PC-9 (cell line): ENCODE results near the gene SLC18A2. TPM values are rescaled to one million over a fixed set of nuclear protein-coding genes. Genes with fewer than 3 reads are reported as not detected.

ENCODE experiments used
- BruUV-seq: library from RNA; stranded (reverse); fragments of 400-500 nt; replicated peaks from 2 replicates; lab custom pipeline; 2021; lab: Mats Ljungman, UMichigan
- CTCF ChIA-PET: fragments of 300-600 bp; sonication (Branson Sonifier 250); formaldehyde crosslinking; loops from one replicate; lab custom pipeline; 2022; ENCODE audit warnings: antibody characterized with exemption; lab: Charles Lee
- POLR2A ChIA-PET: fragments of 300-600 bp; sonication (Branson Sonifier 250); formaldehyde crosslinking; loops from one replicate; lab custom pipeline; 2022; ENCODE audit warnings: antibody characterized with exemption; ENCODE audit not compliant: unreplicated experiment; lab: Charles Lee
- DNase-seq, 2 experiments: peaks; one replicate each; pipeline versions ENCODE4 v3.0.0 to v3.0.0-alpha.2; 2015 to 2022; ENCODE audit warnings: mixed read lengths in 1 of 2
- H2AFZ ChIP-seq: fragments of 200-600 bp; sonication (generic); 2 replicates; pipeline ENCODE4 v1.8.1; 2017; ENCODE audit warnings: antibody characterized with exemption
- H3F3A ChIP-seq: fragments of 200-600 bp; sonication (generic); 2 replicates; pipeline ENCODE4 v1.8.1; 2017; ENCODE audit warnings: antibody characterized with exemption, mild to moderate bottlenecking, low read depth; ENCODE audit not compliant: insufficient read depth
- H3K27ac ChIP-seq: fragments of 200-600 bp; sonication (generic); 2 replicates; pipeline ENCODE4 v1.6.1; 2016; ENCODE audit warnings: mixed run types
- H3K27me3 ChIP-seq: fragments of 200-600 bp; sonication (generic); 2 replicates; pipeline ENCODE4 v1.6.1; 2016; ENCODE audit warnings: low read depth, mixed run types; ENCODE audit not compliant: insufficient read depth
- H3K36me3 ChIP-seq: fragments of 200-600 bp; sonication (generic); 2 replicates; pipeline ENCODE4 v1.6.1; 2016; ENCODE audit warnings: low read depth, mixed run types
- H3K4me1 ChIP-seq: fragments of 200-600 bp; sonication (generic); replicated peaks from 2 replicates; pipeline ENCODE4 v1.6.1; 2016; ENCODE audit warnings: mixed run types; ENCODE audit not compliant: insufficient read depth
- H3K4me2 ChIP-seq: fragments of 200-600 bp; sonication (generic); 2 replicates; pipeline ENCODE4 v1.6.1; 2017; ENCODE audit warnings: mixed run types
- H3K4me3 ChIP-seq: fragments of 200-600 bp; sonication (generic); 2 replicates; pipeline ENCODE4 v1.6.1; 2016; ENCODE audit warnings: mixed run types
- H3K79me2 ChIP-seq: fragments of 200-600 bp; sonication (generic); 2 replicates; pipeline ENCODE4 v1.6.1; 2017; ENCODE audit warnings: low read depth, mixed run types
- H3K9me2 ChIP-seq: fragments of 200-600 bp; sonication (generic); 2 replicates; pipeline ENCODE4 v1.8.1; 2017; ENCODE audit warnings: mild to moderate bottlenecking; ENCODE audit not compliant: insufficient read depth
- H3K9me3 ChIP-seq: fragments of 200-600 bp; sonication (generic); 2 replicates; pipeline ENCODE4 v1.8.1; 2016; ENCODE audit warnings: low read depth; ENCODE audit not compliant: insufficient read depth
- H4K20me1 ChIP-seq: fragments of 200-600 bp; sonication (generic); 2 replicates; pipeline ENCODE4 v1.8.1; 2017; ENCODE audit not compliant: insufficient read depth
- CTCF ChIP-seq: fragments of 200-600 bp; sonication (generic); conservative IDR thresholded peaks from 2 replicates; pipeline ENCODE4 v1.6.1; 2017; ENCODE audit warnings: mixed run types, antibody characterized with exemption, mild to moderate bottlenecking, moderate library complexity
- EZH2 ChIP-seq: fragments of 200-600 bp; sonication (generic); IDR thresholded peaks from 2 replicates; pipeline ENCODE4 v1.8.0; 2017; ENCODE audit warnings: antibody characterized with exemption, low read depth
- intact Hi-C: fragments of 100-400 bp; cut with micrococcal nuclease; formaldehyde crosslinking; loops from one replicate; pipeline ENCODE4 v1.10.0; 2022; ENCODE audit not compliant: unreplicated experiment
- total RNA-seq: library from RNA; stranded (reverse); gene quantifications from 2 replicates; pipeline ENCODE4 v1.2.3, GENCODE V29; 2021

The SLC18A2 gene
- total RNA-seq, 1 experiment from 2014 or later: not detected

DNA sequence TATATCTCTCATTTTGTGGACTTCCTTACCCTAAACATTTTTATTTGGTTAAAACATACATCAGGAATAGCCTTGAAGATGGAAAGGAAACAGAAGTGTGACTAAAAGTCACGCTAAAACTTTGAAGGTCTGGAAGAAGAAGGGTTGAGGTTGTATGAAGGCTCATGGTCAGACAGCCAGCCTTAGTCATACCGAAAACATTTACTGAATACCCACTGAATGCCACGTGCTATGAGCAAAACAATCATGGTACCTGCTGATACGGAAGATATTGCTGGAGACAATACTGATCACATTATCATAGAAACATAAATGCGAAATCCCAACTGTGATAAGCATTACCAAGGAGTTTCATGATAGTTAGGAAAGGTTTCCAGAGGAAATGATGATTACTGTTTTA lies 70.3 kb downstream of the SLC18A2 start:
- no peaks in the 10 kb centered on the region for H3K4me1 ChIP-seq
- H2AFZ ChIP-seq: no peak overlapping the region
- H3F3A ChIP-seq: peaks cover 3% of the 10 kb centered on the region; the same call in 1 of the 2 replicates
- H3K9me3 ChIP-seq: no peaks in the 10 kb centered on the region
- no peaks in the 10 kb centered on the region for H4K20me1 ChIP-seq
- no peak for TF ChIP-seq EZH2
- TF ChIP-seq CTCF: no peak
- no peak overlapping the region for H3K4me3 ChIP-seq
- ChIA-PET CTCF (no interaction called here), POLR2A (no interaction called here)
- no TSS peak for BruUV-seq
- no peak overlapping the region for H3K4me2 ChIP-seq
- peaks cover 12% of the 10 kb centered on the region; the same call in 1 of the 2 replicates for H3K36me3 ChIP-seq
- H3K27me3 ChIP-seq: no peaks in the 10 kb centered on the region
- H3K27ac ChIP-seq: no peak overlapping the region
- no peaks in the 10 kb centered on the region for H3K9me2 ChIP-seq
- H3K79me2 ChIP-seq: no peaks in the 10 kb centered on the region
- intact Hi-C loops: no loop called here
- no peak for DNase-seq

GRCh38 chr10:117312430-117312829 lies 71.5 kb downstream of the SLC18A2 start:
- H3K9me2 ChIP-seq: no peaks in the 10 kb centered on the region
- no TSS peak for BruUV-seq
- peaks cover 12% of the 10 kb centered on the region; the same call in 1 of the 2 replicates for H3K36me3 ChIP-seq
- ChIA-PET POLR2A (no interaction called here), CTCF (no interaction called here)
- TF ChIP-seq EZH2: no peak
- TF ChIP-seq CTCF: no peak
- H3K4me3 ChIP-seq: no peak overlapping the region
- no peaks in the 10 kb centered on the region for H4K20me1 ChIP-seq
- intact Hi-C loops: no loop called here
- no peaks in the 10 kb centered on the region for H3K79me2 ChIP-seq
- H3K9me3 ChIP-seq: no peaks in the 10 kb centered on the region
- H3F3A ChIP-seq: peaks cover 3% of the 10 kb centered on the region; the same call in 1 of the 2 replicates
- peak in 1 of 2 experiments; percentile 47 for DNase-seq
- no peaks in the 10 kb centered on the region for H3K27me3 ChIP-seq
- no peak overlapping the region for H3K4me2 ChIP-seq
- no peak overlapping the region for H3K27ac ChIP-seq
- H2AFZ ChIP-seq: no peak overlapping the region
- no peaks in the 10 kb centered on the region for H3K4me1 ChIP-seq

DNA sequence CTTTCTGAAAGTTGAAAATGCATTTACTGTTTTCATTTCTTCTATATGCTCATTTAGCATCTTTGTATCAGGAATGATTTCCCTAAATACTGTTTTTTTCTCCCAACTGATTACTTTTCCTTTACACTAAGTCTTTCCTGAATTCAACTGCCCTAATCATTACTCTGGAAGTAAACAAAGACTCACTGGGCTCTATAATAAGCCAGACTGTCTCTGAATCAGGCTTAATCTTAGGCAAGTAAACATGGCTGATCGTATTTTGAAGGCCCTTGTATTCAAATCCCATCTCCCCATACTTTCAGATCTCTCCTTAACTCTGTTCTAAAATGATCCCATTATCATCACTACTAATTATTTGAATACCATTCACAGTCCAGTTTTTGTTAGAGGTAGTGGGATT lies 72.7 kb downstream of the SLC18A2 start:
- Histone ChIP-seq H3K4me2 (no peak overlapping the region), H3K36me3 (peaks cover 12% of the 10 kb centered on the region; the same call in 1 of the 2 replicates), H3K27me3 (no peaks in the 10 kb centered on the region), H4K20me1 (0 out of 2 replicates have a peak, but pooled peaks cover 6% of the 10 kb centered on the region), H3K27ac (no peak overlapping the region), H3K4me1 (no peaks in the 10 kb centered on the region), H3K79me2 (no peaks in the 10 kb centered on the region), H3K4me3 (no peak overlapping the region), H3K9me3 (no peaks in the 10 kb centered on the region), H3F3A (peaks cover 3% of the 10 kb centered on the region; the same call in 1 of the 2 replicates), H3K9me2 (no peaks in the 10 kb centered on the region), H2AFZ (no peak overlapping the region)
- no TSS peak for BruUV-seq
- no peak for DNase-seq
- no peak for TF ChIP-seq EZH2
- no peak for TF ChIP-seq CTCF
- intact Hi-C loops: no loop called here
- ChIA-PET CTCF (no interaction called here), POLR2A (no interaction called here)
